ENCODE results near the gene FBXL14.

- TF ChIP-seq, protein P1, sequence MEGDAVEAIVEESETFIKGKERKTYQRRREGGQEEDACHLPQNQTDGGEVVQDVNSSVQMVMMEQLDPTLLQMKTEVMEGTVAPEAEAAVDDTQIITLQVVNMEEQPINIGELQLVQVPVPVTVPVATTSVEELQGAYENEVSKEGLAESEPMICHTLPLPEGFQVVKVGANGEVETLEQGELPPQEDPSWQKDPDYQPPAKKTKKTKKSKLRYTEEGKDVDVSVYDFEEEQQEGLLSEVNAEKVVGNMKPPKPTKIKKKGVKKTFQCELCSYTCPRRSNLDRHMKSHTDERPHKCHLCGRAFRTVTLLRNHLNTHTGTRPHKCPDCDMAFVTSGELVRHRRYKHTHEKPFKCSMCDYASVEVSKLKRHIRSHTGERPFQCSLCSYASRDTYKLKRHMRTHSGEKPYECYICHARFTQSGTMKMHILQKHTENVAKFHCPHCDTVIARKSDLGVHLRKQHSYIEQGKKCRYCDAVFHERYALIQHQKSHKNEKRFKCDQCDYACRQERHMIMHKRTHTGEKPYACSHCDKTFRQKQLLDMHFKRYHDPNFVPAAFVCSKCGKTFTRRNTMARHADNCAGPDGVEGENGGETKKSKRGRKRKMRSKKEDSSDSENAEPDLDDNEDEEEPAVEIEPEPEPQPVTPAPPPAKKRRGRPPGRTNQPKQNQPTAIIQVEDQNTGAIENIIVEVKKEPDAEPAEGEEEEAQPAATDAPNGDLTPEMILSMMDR (IDR thresholded peaks at IDR 0.05 in 8 of 11, conservative IDR thresholded peaks at IDR 0.05 in 3 of 11) = no peak
- no peak for TF ChIP-seq POLR2A (IDR thresholded peaks at IDR 0.05)
Observed at GRCh38 chr12:1632702-1633101, 38.3 kb upstream of the FBXL14 start.
